Measurements from ENCODE around the gene RBM33.

Gene RBM33

GRCh38 chr7:155706376-155706775 lies 61.9 kb downstream of the RBM33 start:
- no peak for ATAC-seq
- no peak overlapping the region for H3K4me3 Mint-ChIP-seq
- H3K4me1 Mint-ChIP-seq, result peaks cover 16% of the 10 kb centered on the region
- no peak overlapping the region for H3K27ac Mint-ChIP-seq
- no peak for DNase-seq
- H3K9me3 Mint-ChIP-seq, result no peaks in the 10 kb centered on the region
- H3K27me3 Mint-ChIP-seq, result no peaks in the 10 kb centered on the region

GRCh38 chr7:155709453-155709852 lies 65.0 kb downstream of the RBM33 start:
- Mint-ChIP-seq H3K4me1 (peaks cover 23% of the 10 kb centered on the region), H3K27me3 (no peaks in the 10 kb centered on the region), H3K9me3 (no peaks in the 10 kb centered on the region), H3K4me3 (no peak overlapping the region), H3K27ac (no peak overlapping the region)
- ATAC-seq (no peak), DNase-seq (no peak)

- H3K27ac Mint-ChIP-seq, result no peak overlapping the region
- no peaks in the 10 kb centered on the region for H3K9me3 Mint-ChIP-seq
- H3K4me3 Mint-ChIP-seq, result no peak overlapping the region
- DNase-seq, result no peak
- ATAC-seq, result no peak
- peaks cover 27% of the 10 kb centered on the region for H3K4me1 Mint-ChIP-seq
- no peaks in the 10 kb centered on the region for H3K27me3 Mint-ChIP-seq
Observed at GRCh38 chr7:155710031-155710430, 65.6 kb downstream of the RBM33 start.

- Mint-ChIP-seq H3K27me3 (no peaks in the 10 kb centered on the region), H3K4me3 (no peak overlapping the region), H3K9me3 (no peaks in the 10 kb centered on the region), H3K27ac (no peak overlapping the region), H3K4me1 (peaks cover 27% of the 10 kb centered on the region)
- ATAC-seq, result no peak
- no peak for DNase-seq
Observed at GRCh38 chr7:155710530-155710929, 66.1 kb downstream of the RBM33 start.

- Mint-ChIP-seq H3K9me3 (no peaks in the 10 kb centered on the region), H3K4me3 (no peak overlapping the region), H3K27me3 (no peaks in the 10 kb centered on the region), H3K4me1 (peaks cover 27% of the 10 kb centered on the region), H3K27ac (no peak overlapping the region)
- DNase-seq (no peak), ATAC-seq (no peak)
Observed at GRCh38 chr7:155711081-155711480, 66.6 kb downstream of the RBM33 start.

GRCh38 chr7:155713384-155713783 lies 68.9 kb downstream of the RBM33 start:
- ATAC-seq, result no peak
- peak overlapping the region in 1 of 2 donors; percentile 38 for H3K27ac Mint-ChIP-seq
- no peaks in the 10 kb centered on the region for H3K27me3 Mint-ChIP-seq
- DNase-seq, result no peak
- H3K4me1 Mint-ChIP-seq, result peaks cover 27% of the 10 kb centered on the region
- H3K4me3 Mint-ChIP-seq, result peak overlapping the region in 1 of 2 donors; percentile 7
- H3K9me3 Mint-ChIP-seq, result no peaks in the 10 kb centered on the region

- Mint-ChIP-seq H3K4me3 (no peak overlapping the region), H3K27ac (no peak overlapping the region), H3K27me3 (no peaks in the 10 kb centered on the region), H3K9me3 (no peaks in the 10 kb centered on the region), H3K4me1 (peaks cover 27% of the 10 kb centered on the region)
- DNase-seq (no peak), ATAC-seq (no peak)
Observed at GRCh38 chr7:155714702-155715101, 70.2 kb downstream of the RBM33 start.

GRCh38 chr7:155715111-155715805 lies 70.8 kb downstream of the RBM33 start:
- Mint-ChIP-seq H3K4me1 (peaks cover 27% of the 10 kb centered on the region), H3K27ac (no peak overlapping the region), H3K27me3 (no peaks in the 10 kb centered on the region), H3K9me3 (no peaks in the 10 kb centered on the region), H3K4me3 (no peak overlapping the region)
- no peak for ATAC-seq
- no peak for DNase-seq

- DNase-seq, result no peak
- Mint-ChIP-seq H3K27ac (no peak overlapping the region), H3K4me1 (peaks cover 40% of the 10 kb centered on the region), H3K4me3 (no peak overlapping the region), H3K9me3 (no peaks in the 10 kb centered on the region), H3K27me3 (no peaks in the 10 kb centered on the region)
- no peak for ATAC-seq
Observed at GRCh38 chr7:155717010-155717744, 72.7 kb downstream of the RBM33 start.

GRCh38 chr7:155721056-155721455 lies 76.6 kb downstream of the RBM33 start:
- Mint-ChIP-seq H3K4me3 (no peak overlapping the region), H3K4me1 (peaks cover 30% of the 10 kb centered on the region)
- no peak for ATAC-seq

GRCh38 chr7:155722118-155722517 lies 77.7 kb downstream of the RBM33 start:
- no peaks in the 10 kb centered on the region for H3K27me3 Mint-ChIP-seq
- ATAC-seq, result no peak
- H3K9me3 Mint-ChIP-seq, result no peaks in the 10 kb centered on the region
- H3K27ac Mint-ChIP-seq, result peak overlapping the region in 1 of 2 donors; percentile 81
- peaks cover 30% of the 10 kb centered on the region for H3K4me1 Mint-ChIP-seq
- H3K4me3 Mint-ChIP-seq, result peak overlapping the region; percentile 8 to 37
- DNase-seq, result no peak

More at GRCh38 chr7:155721056-155721455, 76.6 kb downstream of the RBM33 start:
- no peak for DNase-seq
- Mint-ChIP-seq H3K27me3 (no peaks in the 10 kb centered on the region), H3K9me3 (no peaks in the 10 kb centered on the region), H3K27ac (peak overlapping the region in 1 of 2 donors; percentile 30)

- Mint-ChIP-seq H3K4me1 (peaks cover 32% of the 10 kb centered on the region), H3K4me3 (no peak overlapping the region)
Observed at GRCh38 chr7:155722936-155723335, 78.5 kb downstream of the RBM33 start.

GRCh38 chr7:155724327-155725005 lies 80.0 kb downstream of the RBM33 start:
- Mint-ChIP-seq H3K27ac (peak overlapping the region in 1 of 2 donors; percentile 80), H3K27me3 (no peaks in the 10 kb centered on the region), H3K9me3 (no peaks in the 10 kb centered on the region), H3K4me1 (peaks cover 44% of the 10 kb centered on the region), H3K4me3 (no peak overlapping the region)
- ATAC-seq, result no peak
- no peak for DNase-seq

More at GRCh38 chr7:155722936-155723335, 78.5 kb downstream of the RBM33 start:
- DNase-seq (no peak), ATAC-seq (no peak)
- Mint-ChIP-seq H3K9me3 (no peaks in the 10 kb centered on the region), H3K27me3 (no peaks in the 10 kb centered on the region), H3K27ac (no peak overlapping the region)

- no peaks in the 10 kb centered on the region for H3K27me3 Mint-ChIP-seq
- H3K27ac Mint-ChIP-seq, result peak overlapping the region in 1 of 2 donors; percentile 80
- ATAC-seq (no peak), DNase-seq (no peak)
- no peak overlapping the region for H3K4me3 Mint-ChIP-seq
- peaks cover 48% of the 10 kb centered on the region for H3K4me1 Mint-ChIP-seq
- no peaks in the 10 kb centered on the region for H3K9me3 Mint-ChIP-seq
Observed at GRCh38 chr7:155725006-155725355, 80.5 kb downstream of the RBM33 start.

GRCh38 chr7:155727616-155728015 lies 83.2 kb downstream of the RBM33 start:
- Mint-ChIP-seq H3K27ac (peak overlapping the region in 1 of 2 donors; percentile 74), H3K9me3 (no peaks in the 10 kb centered on the region), H3K27me3 (no peaks in the 10 kb centered on the region), H3K4me3 (no peak overlapping the region), H3K4me1 (peaks cover 52% of the 10 kb centered on the region)
- ATAC-seq (no peak), DNase-seq (no peak)

GRCh38 chr7:155728116-155728515 lies 83.7 kb downstream of the RBM33 start:
- H3K27ac Mint-ChIP-seq, result no peak overlapping the region
- H3K4me3 Mint-ChIP-seq, result no peak overlapping the region
- DNase-seq, result no peak
- peaks cover 57% of the 10 kb centered on the region for H3K4me1 Mint-ChIP-seq
- H3K9me3 Mint-ChIP-seq, result no peaks in the 10 kb centered on the region
- no peaks in the 10 kb centered on the region for H3K27me3 Mint-ChIP-seq
- ATAC-seq, result no peak

Measured in stimulated activated naive CD8-positive, alpha-beta T cell treated with anti-CD3 and anti-CD28 coated beads, Interleukin-15, amount 100 ng/mL, for 72 hours (primary cell).